CD4-positive, alpha-beta T cell treated with Interleukin-1 beta for 1 hour (primary cell): ENCODE measurements around the gene TMEM107.
"Not testable (repeated sequence)": the region's sequence is repeated elsewhere in the genome, so short reads cannot be mapped to it uniquely, and the experiment has no call there.

Source experiments
- DNase-seq, 2 donors: peaks; one replicate each; pipeline ENCODE4 v3.0.0-alpha.2; 2020 to 2022

Gene TMEM107

GRCh38 chr17:8189041-8189710 is 13.0 kb upstream of the TMEM107 start:
- peak; percentile 26 to 30 for DNase-seq

GRCh38 chr17:8188263-8188839 is 12.2 kb upstream of the TMEM107 start:
- peak in 1 of 2 donors; percentile 9 for DNase-seq

- peak; percentile 86 to 92 for DNase-seq
Measured at GRCh38 chr17:8187517-8188262, 11.5 kb upstream of the TMEM107 start.

- peak; percentile 93 to 94 for DNase-seq
Measured at GRCh38 chr17:8186787-8187516, 10.8 kb upstream of the TMEM107 start.

GRCh38 chr17:8186446-8186786 is 10.2 kb upstream of the TMEM107 start:
- DNase-seq: no peak

GRCh38 chr17:8185582-8186445 is 9.6 kb upstream of the TMEM107 start:
- peak; percentile 90 to 93 for DNase-seq

GRCh38 chr17:8176998-8177731 is 985 bp upstream of the TMEM107 start:
- DNase-seq: no peak

GRCh38 chr17:8175795-8176196 is 384 bp downstream of the TMEM107 start:
- DNase-seq: no peak

GRCh38 chr17:8173871-8174322 is 2.3 kb downstream of the TMEM107 start:
- DNase-seq: no peak

- peak; percentile 90 to 91 for DNase-seq
Measured at GRCh38 chr17:8173056-8173870, 2.9 kb downstream of the TMEM107 start.

GRCh38 chr17:8170186-8170585 is 6.0 kb downstream of the TMEM107 start:
- not testable (repeated sequence) for DNase-seq

GRCh38 chr17:8167526-8167925 is 8.7 kb downstream of the TMEM107 start:
- DNase-seq: no peak

GRCh38 chr17:8166731-8167130 is 9.4 kb downstream of the TMEM107 start:
- DNase-seq: no peak

- no peak for DNase-seq
Measured at GRCh38 chr17:8164815-8165131, 11.4 kb downstream of the TMEM107 start.

GRCh38 chr17:8163978-8164814 is 12.0 kb downstream of the TMEM107 start:
- DNase-seq: peak; percentile 78 to 81

- no peak for DNase-seq
Measured at GRCh38 chr17:8162997-8163977, 12.9 kb downstream of the TMEM107 start.

GRCh38 chr17:8162233-8162996 is 13.8 kb downstream of the TMEM107 start, which contains the start of gene VAMP2:
TSS of gene VAMP2 (minus strand) at chr17:8162948. CDS start at chr17:8162879, 69 bp downstream.
- DNase-seq: peak; percentile 86
